GM21529 (cell line): Measurements from ENCODE around the gene RAB23.

Experiments used
- ATAC-seq: cut with Tn5 transposase; IDR thresholded peaks from one replicate; pipeline ENCODE4 v1.9.1; 2021; ENCODE audit not compliant: unreplicated experiment

The RAB23 gene

DNA sequence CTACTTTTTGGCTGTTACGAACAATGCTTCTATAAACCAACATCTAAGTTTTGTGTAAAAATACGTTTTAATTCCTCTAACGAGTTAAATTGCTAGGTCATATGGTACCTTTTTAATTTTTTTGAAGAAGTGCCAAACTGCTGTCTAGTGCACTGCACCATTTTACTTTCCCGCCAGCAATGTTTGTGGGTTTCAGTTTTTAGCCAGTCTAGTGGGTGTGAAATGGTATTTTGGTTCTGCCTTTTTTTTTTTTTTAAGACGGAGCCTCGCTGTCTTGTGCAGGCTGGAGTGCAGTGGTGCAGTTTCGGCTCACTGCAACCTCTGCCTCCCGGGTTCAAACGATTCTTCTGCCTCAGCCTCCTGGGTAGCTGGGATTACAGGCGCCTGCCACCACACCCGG, 84.1 kb downstream of the RAB23 start:
- no peak for ATAC-seq

DNA sequence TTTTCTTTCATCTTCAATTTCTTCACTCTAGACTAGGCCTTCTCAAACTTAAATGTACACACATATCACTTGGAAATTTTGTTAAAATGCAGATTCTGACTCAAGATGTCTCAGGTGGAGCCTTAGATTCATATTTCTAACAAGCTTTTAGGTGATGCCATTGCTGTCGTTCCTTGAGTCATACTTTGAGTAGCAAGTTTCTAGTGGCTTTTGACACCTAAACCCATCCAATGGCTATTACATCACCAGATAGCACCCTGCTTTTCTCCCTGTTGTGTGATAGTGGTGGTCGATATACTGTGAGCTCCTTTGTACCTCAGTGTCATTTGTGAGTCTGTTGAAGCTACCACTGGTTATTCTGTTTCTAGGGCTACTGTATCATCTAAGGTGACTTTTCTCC, 84.8 kb downstream of the RAB23 start:
- ATAC-seq, result no peak
